LNCAP (cell line): ENCODE measurements around the gene ZMYND15.

Experiments used
- TF ChIP-seq, protein P1 (sequence below): fragments of 450-650 bp; IDR thresholded peaks from 2 replicates; pipeline ENCODE4 v1.5.1; 2017; ENCODE audit warnings: mild to moderate bottlenecking

ZMYND15 gene

DNA sequence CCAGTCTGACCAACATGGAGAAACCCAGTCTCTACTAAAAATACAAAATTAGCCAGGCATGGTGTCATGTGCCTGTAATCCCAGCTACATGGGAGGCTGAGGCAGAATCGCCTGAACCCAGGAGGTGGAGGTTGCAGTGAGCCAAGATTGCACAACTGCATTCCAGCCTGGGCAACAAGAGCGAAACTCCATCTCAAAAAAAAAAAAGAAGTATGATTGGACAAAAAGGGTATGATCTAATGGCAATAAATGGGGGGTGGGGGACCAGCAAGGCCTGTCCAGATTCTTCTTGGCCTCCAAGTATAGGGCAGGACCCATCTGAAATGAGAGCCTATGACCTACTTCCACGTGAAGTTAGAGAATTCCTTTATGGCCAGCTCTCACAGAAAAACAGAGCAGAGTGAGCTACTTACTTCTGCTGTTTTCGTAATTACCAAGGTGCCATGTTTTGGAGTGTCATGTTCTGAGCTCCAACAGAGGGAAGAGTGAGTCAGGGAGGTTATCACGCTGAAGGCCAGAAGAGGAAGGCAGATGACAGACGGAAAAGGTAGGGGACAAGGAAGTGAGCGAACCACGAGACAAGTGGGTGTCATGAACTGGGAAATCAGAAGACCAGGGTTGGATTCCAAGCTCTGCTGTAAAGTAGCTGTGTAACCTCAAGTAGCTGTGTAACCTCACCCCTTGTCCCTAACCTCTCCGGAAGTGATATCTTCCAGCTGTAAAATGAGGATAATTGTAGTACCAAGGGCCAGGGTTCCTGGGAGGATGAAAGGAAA lies 3.6 kb upstream of the ZMYND15 start:
- TF ChIP-seq, protein P1, sequence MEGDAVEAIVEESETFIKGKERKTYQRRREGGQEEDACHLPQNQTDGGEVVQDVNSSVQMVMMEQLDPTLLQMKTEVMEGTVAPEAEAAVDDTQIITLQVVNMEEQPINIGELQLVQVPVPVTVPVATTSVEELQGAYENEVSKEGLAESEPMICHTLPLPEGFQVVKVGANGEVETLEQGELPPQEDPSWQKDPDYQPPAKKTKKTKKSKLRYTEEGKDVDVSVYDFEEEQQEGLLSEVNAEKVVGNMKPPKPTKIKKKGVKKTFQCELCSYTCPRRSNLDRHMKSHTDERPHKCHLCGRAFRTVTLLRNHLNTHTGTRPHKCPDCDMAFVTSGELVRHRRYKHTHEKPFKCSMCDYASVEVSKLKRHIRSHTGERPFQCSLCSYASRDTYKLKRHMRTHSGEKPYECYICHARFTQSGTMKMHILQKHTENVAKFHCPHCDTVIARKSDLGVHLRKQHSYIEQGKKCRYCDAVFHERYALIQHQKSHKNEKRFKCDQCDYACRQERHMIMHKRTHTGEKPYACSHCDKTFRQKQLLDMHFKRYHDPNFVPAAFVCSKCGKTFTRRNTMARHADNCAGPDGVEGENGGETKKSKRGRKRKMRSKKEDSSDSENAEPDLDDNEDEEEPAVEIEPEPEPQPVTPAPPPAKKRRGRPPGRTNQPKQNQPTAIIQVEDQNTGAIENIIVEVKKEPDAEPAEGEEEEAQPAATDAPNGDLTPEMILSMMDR, result no peak

DNA sequence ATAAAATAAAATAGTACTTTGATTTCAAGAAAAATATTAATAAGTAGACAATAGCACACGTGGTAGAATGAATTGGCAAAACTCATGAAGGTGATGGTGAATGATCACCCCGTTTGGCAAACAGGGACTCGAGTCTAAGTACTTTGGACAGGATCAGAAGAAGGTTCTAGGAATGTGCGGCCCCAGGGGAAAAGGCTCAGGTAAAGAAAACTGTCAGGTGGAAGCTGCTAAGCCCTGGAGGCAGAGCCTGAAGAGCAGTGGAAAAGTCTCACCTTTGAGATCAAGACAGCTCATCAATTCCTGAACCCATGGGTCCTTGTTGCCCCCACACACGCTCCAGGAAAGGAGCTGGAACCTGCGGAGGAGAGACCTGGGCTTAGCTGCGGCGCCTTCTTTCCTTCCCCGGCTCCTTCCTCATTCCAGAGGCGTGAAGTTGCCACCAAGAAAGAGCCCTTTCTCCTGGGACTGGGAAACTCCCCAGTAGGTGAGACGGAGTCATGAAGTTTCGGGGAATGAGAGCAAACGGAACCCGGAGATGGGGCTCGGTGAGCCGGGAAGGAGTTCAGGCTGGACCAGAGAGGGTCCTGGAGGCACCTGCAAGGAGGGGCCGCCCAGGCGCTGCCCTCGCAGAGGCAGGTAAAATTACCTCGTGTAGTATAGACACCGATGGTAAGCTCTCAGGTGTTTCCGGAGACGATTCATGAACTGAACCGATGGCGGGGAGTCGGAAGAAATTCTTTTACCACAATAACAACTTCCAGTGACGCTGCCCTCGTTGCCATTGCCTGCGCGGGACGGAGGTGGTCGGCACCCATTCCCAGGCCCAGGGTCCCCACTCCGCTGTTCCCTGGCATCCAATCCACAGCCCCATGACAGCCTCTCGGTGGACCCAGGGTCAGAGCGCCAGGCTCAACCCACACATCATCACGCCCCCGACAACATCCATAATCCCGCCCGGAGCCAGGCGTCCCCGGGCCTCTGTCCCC lies 1.2 kb upstream of the ZMYND15 start:
- TF ChIP-seq, protein P1, result no peak

DNA sequence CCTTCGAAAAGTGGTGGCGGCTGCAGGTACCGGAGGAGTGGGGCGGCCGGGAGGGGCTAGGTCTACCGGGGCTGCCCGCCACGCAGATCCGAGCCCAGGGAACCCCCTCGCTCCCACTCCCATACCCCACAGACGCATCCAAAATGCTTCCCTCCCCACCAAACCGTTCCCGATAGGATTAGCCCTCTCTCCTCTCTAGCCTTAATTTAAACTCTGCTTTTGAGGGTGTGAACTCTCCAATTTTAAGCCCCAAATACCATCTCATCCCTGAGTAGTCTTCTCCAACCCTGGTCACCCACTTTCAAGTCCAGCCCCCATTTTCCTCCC lies 355 bp downstream of the ZMYND15 start:
- TF ChIP-seq, protein P1, result no peak

DNA sequence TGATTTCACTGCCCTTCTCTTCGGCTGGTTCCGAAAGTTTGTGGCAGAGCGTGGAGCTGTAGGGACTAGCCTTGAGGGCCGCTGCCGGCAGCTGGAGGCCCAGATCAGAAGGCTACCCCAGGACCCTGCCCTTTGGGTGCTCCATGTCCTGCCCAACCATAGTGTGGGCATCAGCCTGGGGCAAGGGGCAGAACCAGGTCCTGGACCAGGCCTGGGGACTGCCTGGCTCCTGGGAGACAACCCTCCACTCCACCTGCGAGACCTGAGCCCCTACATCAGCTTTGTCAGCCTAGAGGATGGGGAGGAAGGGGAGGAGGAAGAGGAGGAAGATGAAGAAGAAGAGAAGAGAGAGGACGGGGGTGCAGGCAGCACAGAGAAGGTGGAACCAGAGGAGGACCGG lies 951 bp downstream of the ZMYND15 start:
- TF ChIP-seq, protein P1, result no peak

DNA sequence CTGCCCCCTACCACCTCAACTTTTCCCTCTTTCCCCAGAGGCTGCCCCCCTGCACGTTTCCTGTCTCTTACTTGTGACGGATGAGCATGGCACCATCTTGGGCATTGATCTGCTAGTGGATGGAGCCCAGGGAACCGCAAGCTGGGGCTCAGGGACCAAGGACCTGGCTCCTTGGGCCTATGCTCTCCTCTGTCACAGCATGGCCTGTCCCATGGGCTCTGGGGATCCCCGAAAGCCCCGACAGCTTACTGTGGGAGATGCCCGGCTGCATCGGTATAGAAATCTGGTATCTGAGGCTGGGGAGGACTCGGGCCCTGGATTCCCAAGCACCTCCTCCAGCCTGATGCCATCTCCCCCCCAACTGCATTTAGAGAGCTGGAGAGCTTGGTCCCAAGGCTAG lies 1.9 kb downstream of the ZMYND15 start:
- TF ChIP-seq, protein P1, result no peak

DNA sequence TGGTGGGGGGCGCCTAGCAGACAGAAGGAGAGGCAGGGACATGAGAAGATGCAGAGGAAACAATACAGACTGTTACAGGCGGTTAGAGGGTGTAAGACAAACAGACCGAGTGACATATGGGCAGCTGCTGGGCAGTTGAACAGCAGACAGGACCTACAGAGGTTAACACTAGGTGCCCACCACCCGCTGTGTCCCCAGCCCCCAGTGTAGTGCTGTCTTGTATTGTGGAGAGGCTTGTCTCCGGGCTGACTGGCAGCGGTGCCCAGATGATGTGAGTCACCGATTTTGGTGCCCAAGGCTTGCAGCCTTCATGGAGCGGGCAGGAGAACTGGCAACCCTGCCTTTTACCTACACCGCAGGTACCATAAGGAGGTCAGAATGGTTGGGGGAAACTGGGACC lies 2.5 kb downstream of the ZMYND15 start:
- TF ChIP-seq, protein P1, result no peak

DNA sequence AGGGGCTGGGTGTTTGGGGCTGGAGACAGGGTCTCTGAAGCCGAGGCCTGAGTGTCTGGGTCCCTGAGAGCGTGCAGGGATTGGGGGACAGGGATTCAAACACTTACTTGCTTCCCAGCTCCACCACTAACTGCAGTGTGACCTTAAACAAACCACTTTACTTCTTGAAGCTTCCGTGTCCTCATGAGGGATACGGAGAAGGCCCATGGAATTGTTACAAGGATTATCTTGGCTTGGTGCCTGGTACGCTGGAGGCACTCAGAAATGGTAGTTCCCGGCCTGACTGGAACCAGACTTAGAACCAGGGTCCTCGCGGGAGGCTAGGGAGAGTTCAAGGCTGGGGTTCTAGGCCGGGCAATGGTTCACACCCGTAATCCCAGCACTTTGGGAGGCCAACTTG lies 3.0 kb downstream of the ZMYND15 start:
- TF ChIP-seq, protein P1, result no peak
